GM23338 (cell line): Measurements from ENCODE around the gene TRABD.

Experiments used
- CREB1 ChIP-seq: fragments of 250-450 bp; sonication (Bioruptor Pico); IDR thresholded peaks from 2 replicates; pipeline ENCODE4 v1.5.0; 2020; ENCODE audit warnings: low read depth, mild to moderate bottlenecking, moderate library complexity
- EZH2 ChIP-seq: fragments of 200-600 bp; sonication (generic); IDR thresholded peaks from one replicate; pipeline ENCODE4 v1.8.0; 2017; ENCODE audit warnings: antibody characterized with exemption, mild to moderate bottlenecking, low read depth; ENCODE audit not compliant: unreplicated experiment
- EZH2phosphoT487 ChIP-seq: fragments of 200-600 bp; sonication (generic); IDR thresholded peaks from one replicate; pipeline ENCODE4 v1.8.1; 2018; ENCODE audit warnings: antibody characterized with exemption; ENCODE audit not compliant: unreplicated experiment
- JUNB ChIP-seq: IDR thresholded peaks from one replicate; pipeline ENCODE4 v1.6.1; 2016; ENCODE audit warnings: antibody characterized with exemption; ENCODE audit not compliant: unreplicated experiment
- NANOG ChIP-seq: IDR thresholded peaks from 2 replicates; pipeline ENCODE4 v1.6.1; 2016; ENCODE audit warnings: antibody characterized with exemption, borderline replicate concordance
- POLR2AphosphoS5 ChIP-seq: IDR thresholded peaks from 2 replicates; pipeline ENCODE4 v1.6.1; 2016; ENCODE audit warnings: antibody characterized with exemption, low read depth
- REST ChIP-seq: IDR thresholded peaks from one replicate; pipeline ENCODE4 v1.6.1; 2018; ENCODE audit warnings: antibody characterized with exemption; ENCODE audit not compliant: unreplicated experiment
- ZNF331 ChIP-seq: fragments of 250-450 bp; sonication (Bioruptor Pico); IDR thresholded peaks from 2 replicates; pipeline ENCODE4 v1.5.0; 2020; ENCODE audit warnings: low read depth, mild to moderate bottlenecking, moderate library complexity
- TF ChIP-seq, protein P1 (sequence below), 2 experiments: fragments of 200-600 bp in 1 of 2; sonication (generic) in 1 of 2; conservative IDR thresholded peaks; 2 replicates each; pipeline versions ENCODE4 v1.5.1 to v1.6.1; 2016 to 2017; ENCODE audit warnings: antibody characterized with exemption in 2 of 2, low read depth in 2 of 2, mild to moderate bottlenecking in 2 of 2, moderate library complexity in 1 of 2

GRCh38 chr22:50157709-50158375, 27.9 kb upstream of the TRABD start:
- TF ChIP-seq POLR2AphosphoS5 (no peak), EZH2 (no peak), CREB1 (CRISPR knock-in tag) (no peak), JUNB (no peak), ZNF331 (CRISPR knock-in tag) (no peak), EZH2phosphoT487 (no peak), NANOG (no peak), REST (no peak)
- TF ChIP-seq, protein P1, sequence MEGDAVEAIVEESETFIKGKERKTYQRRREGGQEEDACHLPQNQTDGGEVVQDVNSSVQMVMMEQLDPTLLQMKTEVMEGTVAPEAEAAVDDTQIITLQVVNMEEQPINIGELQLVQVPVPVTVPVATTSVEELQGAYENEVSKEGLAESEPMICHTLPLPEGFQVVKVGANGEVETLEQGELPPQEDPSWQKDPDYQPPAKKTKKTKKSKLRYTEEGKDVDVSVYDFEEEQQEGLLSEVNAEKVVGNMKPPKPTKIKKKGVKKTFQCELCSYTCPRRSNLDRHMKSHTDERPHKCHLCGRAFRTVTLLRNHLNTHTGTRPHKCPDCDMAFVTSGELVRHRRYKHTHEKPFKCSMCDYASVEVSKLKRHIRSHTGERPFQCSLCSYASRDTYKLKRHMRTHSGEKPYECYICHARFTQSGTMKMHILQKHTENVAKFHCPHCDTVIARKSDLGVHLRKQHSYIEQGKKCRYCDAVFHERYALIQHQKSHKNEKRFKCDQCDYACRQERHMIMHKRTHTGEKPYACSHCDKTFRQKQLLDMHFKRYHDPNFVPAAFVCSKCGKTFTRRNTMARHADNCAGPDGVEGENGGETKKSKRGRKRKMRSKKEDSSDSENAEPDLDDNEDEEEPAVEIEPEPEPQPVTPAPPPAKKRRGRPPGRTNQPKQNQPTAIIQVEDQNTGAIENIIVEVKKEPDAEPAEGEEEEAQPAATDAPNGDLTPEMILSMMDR (conservative IDR thresholded peaks at IDR 0.05; ENCODE audit: low read depth in 2 of 2): no peak
